ENCODE data around the gene MOGAT1.

MOGAT1 gene

GRCh38 chr2:222668494-222669154 lies 2.8 kb upstream of the MOGAT1 start:
- TF ChIP-seq CTCF (IDR thresholded peaks at IDR 0.05; ENCODE audit: low read depth, low read length), result no peak
- Histone ChIP-seq H3K4me3 (ENCODE audit: low read depth, low read length) (no peak overlapping the region), H3K36me3 (no peaks in the 10 kb centered on the region), H3K27me3 (no peaks in the 10 kb centered on the region), H3K9me3 (no peaks in the 10 kb centered on the region), H3K4me1 (peaks cover 3% of the 10 kb centered on the region; the same call in 1 of the 2 replicates)
- DNase-seq, result no peak

GRCh38 chr2:222669353-222669752 lies 2.1 kb upstream of the MOGAT1 start:
- no peaks in the 10 kb centered on the region for H3K27me3 ChIP-seq
- no peak for DNase-seq
- H3K9me3 ChIP-seq, result no peaks in the 10 kb centered on the region
- no peak for TF ChIP-seq CTCF (IDR thresholded peaks at IDR 0.05; ENCODE audit: low read depth, low read length)
- H3K4me3 ChIP-seq (ENCODE audit: low read depth, low read length), result no peak overlapping the region
- H3K36me3 ChIP-seq, result no peaks in the 10 kb centered on the region
- peaks cover 3% of the 10 kb centered on the region; the same call in 1 of the 2 replicates for H3K4me1 ChIP-seq

- Histone ChIP-seq H3K4me3 (ENCODE audit: low read depth, low read length) (no peak overlapping the region), H3K27me3 (no peaks in the 10 kb centered on the region), H3K4me1 (peaks cover 3% of the 10 kb centered on the region; the same call in 1 of the 2 replicates), H3K9me3 (no peaks in the 10 kb centered on the region), H3K36me3 (no peaks in the 10 kb centered on the region)
- no peak for DNase-seq
- no peak for TF ChIP-seq CTCF (IDR thresholded peaks at IDR 0.05; ENCODE audit: low read depth, low read length)
Measured at GRCh38 chr2:222670191-222671038, 1.0 kb upstream of the MOGAT1 start.

GRCh38 chr2:222672068-222672401 lies 577 bp downstream of the MOGAT1 start:
- peaks cover 3% of the 10 kb centered on the region; the same call in 1 of the 2 replicates for H3K4me1 ChIP-seq
- no peak for TF ChIP-seq CTCF (IDR thresholded peaks at IDR 0.05; ENCODE audit: low read depth, low read length)
- no peaks in the 10 kb centered on the region for H3K9me3 ChIP-seq
- H3K27me3 ChIP-seq, result no peaks in the 10 kb centered on the region
- no peak for DNase-seq
- peak overlapping the region; percentile 71 for H3K4me3 ChIP-seq (ENCODE audit: low read depth, low read length)
- no peaks in the 10 kb centered on the region for H3K36me3 ChIP-seq

- Histone ChIP-seq H3K4me1 (peaks cover 3% of the 10 kb centered on the region; the same call in 1 of the 2 replicates), H3K9me3 (no peaks in the 10 kb centered on the region), H3K36me3 (no peaks in the 10 kb centered on the region), H3K27me3 (no peaks in the 10 kb centered on the region), H3K4me3 (ENCODE audit: low read depth, low read length) (no peak overlapping the region)
- TF ChIP-seq CTCF (IDR thresholded peaks at IDR 0.05; ENCODE audit: low read depth, low read length), result no peak
- no peak for DNase-seq
Measured at GRCh38 chr2:222673273-222673672, 1.8 kb downstream of the MOGAT1 start.

- DNase-seq, result no peak
- no peak overlapping the region for H3K4me3 ChIP-seq (ENCODE audit: low read depth, low read length)
- no peaks in the 10 kb centered on the region for H3K36me3 ChIP-seq
- TF ChIP-seq CTCF (IDR thresholded peaks at IDR 0.05; ENCODE audit: low read depth, low read length), result no peak
- peaks cover 2% of the 10 kb centered on the region; the same call in 1 of the 2 replicates for H3K4me1 ChIP-seq
- H3K9me3 ChIP-seq, result no peaks in the 10 kb centered on the region
- H3K27me3 ChIP-seq, result no peaks in the 10 kb centered on the region
Measured at GRCh38 chr2:222673883-222674282, 2.4 kb downstream of the MOGAT1 start.
